Neural cell (in vitro differentiated cells): Measurements from ENCODE around the gene MN1.

Experiments used
- CTCF ChIP-seq: fragments of 450-650 bp; IDR thresholded peaks from 2 replicates; pipeline ENCODE4 v1.5.1; 2014; ENCODE audit warnings: antibody characterized with exemption, mild to moderate bottlenecking, moderate library complexity; ENCODE audit not compliant: poor library complexity, severe bottlenecking
- EP300 ChIP-seq: fragments of 450-650 bp; conservative IDR thresholded peaks from 2 replicates; pipeline ENCODE4 v1.6.1; 2014; ENCODE audit warnings: antibody characterized with exemption, mild to moderate bottlenecking, moderate library complexity; ENCODE audit not compliant: poor library complexity, severe bottlenecking
- EZH2 ChIP-seq: fragments of 200-600, 300-800 bp; shearing (Covaris generic), sonication (generic); IDR thresholded peaks from 2 replicates; pipeline ENCODE4 v1.6.1; 2014; ENCODE audit warnings: antibody characterized with exemption, low read length, borderline replicate concordance, mild to moderate bottlenecking; ENCODE audit not compliant: insufficient read depth, poor library complexity, severe bottlenecking
- POLR2AphosphoS5 ChIP-seq: IDR thresholded peaks from 2 replicates; pipeline ENCODE4 v1.6.1; 2012
- TF ChIP-seq, protein P1 (sequence below): IDR thresholded peaks from 2 replicates; pipeline ENCODE4 v1.6.1; 2012; ENCODE audit warnings: borderline replicate concordance

GRCh38 chr22:27814993-27815392, 13.4 kb upstream of the MN1 start:
- TF ChIP-seq POLR2AphosphoS5 (no peak), EZH2 (no peak), CTCF (no peak), EP300 (no peak)
- TF ChIP-seq, protein P1, sequence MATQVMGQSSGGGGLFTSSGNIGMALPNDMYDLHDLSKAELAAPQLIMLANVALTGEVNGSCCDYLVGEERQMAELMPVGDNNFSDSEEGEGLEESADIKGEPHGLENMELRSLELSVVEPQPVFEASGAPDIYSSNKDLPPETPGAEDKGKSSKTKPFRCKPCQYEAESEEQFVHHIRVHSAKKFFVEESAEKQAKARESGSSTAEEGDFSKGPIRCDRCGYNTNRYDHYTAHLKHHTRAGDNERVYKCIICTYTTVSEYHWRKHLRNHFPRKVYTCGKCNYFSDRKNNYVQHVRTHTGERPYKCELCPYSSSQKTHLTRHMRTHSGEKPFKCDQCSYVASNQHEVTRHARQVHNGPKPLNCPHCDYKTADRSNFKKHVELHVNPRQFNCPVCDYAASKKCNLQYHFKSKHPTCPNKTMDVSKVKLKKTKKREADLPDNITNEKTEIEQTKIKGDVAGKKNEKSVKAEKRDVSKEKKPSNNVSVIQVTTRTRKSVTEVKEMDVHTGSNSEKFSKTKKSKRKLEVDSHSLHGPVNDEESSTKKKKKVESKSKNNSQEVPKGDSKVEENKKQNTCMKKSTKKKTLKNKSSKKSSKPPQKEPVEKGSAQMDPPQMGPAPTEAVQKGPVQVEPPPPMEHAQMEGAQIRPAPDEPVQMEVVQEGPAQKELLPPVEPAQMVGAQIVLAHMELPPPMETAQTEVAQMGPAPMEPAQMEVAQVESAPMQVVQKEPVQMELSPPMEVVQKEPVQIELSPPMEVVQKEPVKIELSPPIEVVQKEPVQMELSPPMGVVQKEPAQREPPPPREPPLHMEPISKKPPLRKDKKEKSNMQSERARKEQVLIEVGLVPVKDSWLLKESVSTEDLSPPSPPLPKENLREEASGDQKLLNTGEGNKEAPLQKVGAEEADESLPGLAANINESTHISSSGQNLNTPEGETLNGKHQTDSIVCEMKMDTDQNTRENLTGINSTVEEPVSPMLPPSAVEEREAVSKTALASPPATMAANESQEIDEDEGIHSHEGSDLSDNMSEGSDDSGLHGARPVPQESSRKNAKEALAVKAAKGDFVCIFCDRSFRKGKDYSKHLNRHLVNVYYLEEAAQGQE, result no peak
